Dermis microvascular lymphatic vessel endothelial cell (primary cell): ENCODE results near the gene MSI2. TPM values are rescaled to one million over a fixed set of nuclear protein-coding genes. Genes with fewer than 3 reads are reported as not detected.

Experiments used
- DNase-seq, 2 donors: peaks; one replicate each; pipeline versions ENCODE4 v3.0.0 to v3.0.0-alpha.2; 2010; ENCODE audit warnings: low read depth in 2 of 2
- total RNA-seq: library from RNA; depleted of rRNA; stranded (reverse); fragments of >200 nt; gene quantifications from 2 replicates; pipeline ENCODE4 v1.2.1, GENCODE V29; 2014

MSI2 gene
- total RNA-seq, 1 donor from 2014 or later: 7.4 TPM

- no peak for DNase-seq
These were observed 313.5 kb downstream of the MSI2 start for GRCh38 chr17:57569853-57570252.

GRCh38 chr17:57570724-57571344 is 314.5 kb downstream of the MSI2 start:
- no peak for DNase-seq

GRCh38 chr17:57572062-57572461 is 315.7 kb downstream of the MSI2 start:
- DNase-seq: no peak

- DNase-seq: no peak
These were observed 316.3 kb downstream of the MSI2 start for GRCh38 chr17:57572600-57572999.

GRCh38 chr17:57574040-57574513 is 317.8 kb downstream of the MSI2 start:
- DNase-seq: no peak

- no peak for DNase-seq
These were observed 320.4 kb downstream of the MSI2 start for GRCh38 chr17:57576744-57577143.

- no peak for DNase-seq
These were observed 321.7 kb downstream of the MSI2 start for GRCh38 chr17:57577751-57578607.

GRCh38 chr17:57578608-57579225 is 322.4 kb downstream of the MSI2 start:
- DNase-seq: no peak

- no peak for DNase-seq
These were observed 322.9 kb downstream of the MSI2 start for GRCh38 chr17:57579245-57579644.

- DNase-seq: no peak
These were observed 323.9 kb downstream of the MSI2 start for GRCh38 chr17:57580055-57580739.

- DNase-seq: no peak
These were observed 326.8 kb downstream of the MSI2 start for GRCh38 chr17:57582881-57583756.

- DNase-seq: no peak
These were observed 327.8 kb downstream of the MSI2 start for GRCh38 chr17:57584050-57584551.

- DNase-seq: no peak
These were observed 329.2 kb downstream of the MSI2 start for GRCh38 chr17:57585341-57586195.

GRCh38 chr17:57586196-57586740 is 329.9 kb downstream of the MSI2 start:
- DNase-seq: no peak

- DNase-seq: no peak
These were observed 330.4 kb downstream of the MSI2 start for GRCh38 chr17:57586742-57587141.

GRCh38 chr17:57587193-57587969 is 331.1 kb downstream of the MSI2 start:
- no peak for DNase-seq

GRCh38 chr17:57588086-57588485 is 331.8 kb downstream of the MSI2 start:
- no peak for DNase-seq
